Upper lobe of right lung (tissue), 1 donor: ENCODE measurements around the gene EYA2. TPM values are rescaled to one million over a fixed set of nuclear protein-coding genes. Genes with fewer than 3 reads are reported as not detected.

Source experiments
- ATAC-seq: fragments of 200-7000 bp; cut with Tn5 transposase; one replicate; pipeline ENCODE4 v1.9.1; 2020; ENCODE audit warnings: mild to moderate bottlenecking, moderate library complexity
- DNase-seq: peaks from one replicate; pipeline ENCODE4 v3.0.0-alpha.2; 2020
- H3K27ac ChIP-seq: fragments of 200-600 bp; one replicate; pipeline ENCODE4 v1.8.0; 2022
- H3K27me3 ChIP-seq: fragments of 200-600 bp; one replicate; pipeline ENCODE4 v1.8.0; 2022; ENCODE audit warnings: mild to moderate bottlenecking
- H3K36me3 ChIP-seq: fragments of 200-600 bp; one replicate; pipeline ENCODE4 v1.8.0; 2022
- H3K4me1 ChIP-seq: fragments of 200-600 bp; one replicate; pipeline ENCODE4 v1.8.0; 2022
- H3K4me3 ChIP-seq: fragments of 200-600 bp; one replicate; pipeline ENCODE4 v1.8.0; 2022; ENCODE audit warnings: mild to moderate bottlenecking
- H3K9me3 ChIP-seq: fragments of 200-600 bp; one replicate; pipeline ENCODE4 v1.8.0; 2022
- CTCF ChIP-seq: fragments of 200-600 bp; IDR thresholded peaks from one replicate; pipeline ENCODE4 v1.8.0; 2022; ENCODE audit warnings: antibody characterized with exemption
- intact Hi-C: fragments of 100-400 bp; cut with DNase I; formaldehyde crosslinking; loops from one replicate; pipeline ENCODE4 v1.11.0; 2022
- total RNA-seq: library from RNA; stranded (reverse); fragmentation: NEBNext Ultra II Directional; extraction: Animal tissue kit (Norgen Biotek cat#: 25700); gene quantifications from one replicate; pipeline ENCODE4 v1.2.1, GENCODE V29; 2021
- donor health status: DM: no; HTN: yes; CAD: no; lungs with severe emphysema.

EYA2 gene
- total RNA-seq, 1 donor from 2014 or later, result 1.8 TPM

DNA sequence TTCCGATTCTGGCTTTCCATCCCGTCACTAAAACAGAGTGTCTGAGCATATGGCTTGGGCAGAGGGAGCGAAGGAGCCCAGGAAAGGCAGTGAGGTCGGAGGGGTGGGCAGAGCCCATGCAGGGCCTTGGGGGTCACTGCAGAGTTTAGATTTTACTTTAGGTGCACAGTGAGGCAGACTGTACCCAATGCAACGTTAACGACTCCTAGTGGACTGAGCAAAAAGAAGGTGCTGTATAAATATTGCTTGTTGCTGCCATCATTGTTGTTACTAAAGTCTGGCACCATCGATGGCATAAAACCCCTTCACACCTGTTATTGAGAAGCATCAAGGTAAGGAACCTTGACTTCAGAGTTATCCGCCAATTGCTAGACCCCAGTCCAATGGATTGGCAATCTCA is 119.0 kb downstream of the EYA2 start:
- Histone ChIP-seq H3K9me3 (no peaks in the 10 kb centered on the region), H3K27me3 (peaks cover 6% of the 10 kb centered on the region), H3K4me1 (no peaks in the 10 kb centered on the region), H3K27ac (no peak overlapping the region), H3K36me3 (no peaks in the 10 kb centered on the region), H3K4me3 (no peak overlapping the region)
- ATAC-seq (no peak), DNase-seq (peak; percentile 9)
- intact Hi-C loops, result no loop called here
- TF ChIP-seq CTCF, result no peak

DNA sequence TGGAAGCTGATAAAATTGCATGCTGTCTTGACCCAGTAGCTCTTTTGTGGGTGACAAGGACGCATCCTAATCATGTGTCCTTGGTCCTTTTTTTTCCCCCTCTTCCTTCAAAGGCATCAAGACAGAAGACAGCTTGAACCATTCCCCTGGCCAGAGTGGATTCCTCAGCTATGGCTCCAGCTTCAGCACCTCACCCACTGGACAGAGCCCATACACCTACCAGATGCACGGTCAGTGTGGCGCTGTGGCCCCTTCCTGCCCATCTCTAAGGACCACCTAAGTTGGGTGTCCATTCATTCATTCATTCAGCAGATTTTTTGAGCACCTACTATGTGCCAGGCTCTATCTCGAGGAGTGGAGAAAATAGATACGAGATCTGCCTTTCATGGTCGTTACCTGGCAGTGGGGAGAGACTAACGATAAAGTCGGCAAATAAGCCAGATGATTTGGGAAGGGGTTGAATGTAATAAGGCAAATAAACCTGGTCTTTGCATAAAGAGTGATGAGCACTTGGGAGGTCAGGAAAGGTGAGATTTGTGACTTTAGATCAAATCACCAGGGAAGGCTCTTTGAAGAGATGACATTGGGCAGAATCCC is 121.5 kb downstream of the EYA2 start:
- no peak for ATAC-seq
- Histone ChIP-seq H3K36me3 (no peaks in the 10 kb centered on the region), H3K27me3 (peaks cover 2% of the 10 kb centered on the region), H3K27ac (no peak overlapping the region), H3K4me1 (peaks cover 7% of the 10 kb centered on the region), H3K4me3 (no peak overlapping the region), H3K9me3 (no peaks in the 10 kb centered on the region)
- intact Hi-C loops, result no loop called here
- TF ChIP-seq CTCF, result no peak
- DNase-seq, result peak; percentile 30

DNA sequence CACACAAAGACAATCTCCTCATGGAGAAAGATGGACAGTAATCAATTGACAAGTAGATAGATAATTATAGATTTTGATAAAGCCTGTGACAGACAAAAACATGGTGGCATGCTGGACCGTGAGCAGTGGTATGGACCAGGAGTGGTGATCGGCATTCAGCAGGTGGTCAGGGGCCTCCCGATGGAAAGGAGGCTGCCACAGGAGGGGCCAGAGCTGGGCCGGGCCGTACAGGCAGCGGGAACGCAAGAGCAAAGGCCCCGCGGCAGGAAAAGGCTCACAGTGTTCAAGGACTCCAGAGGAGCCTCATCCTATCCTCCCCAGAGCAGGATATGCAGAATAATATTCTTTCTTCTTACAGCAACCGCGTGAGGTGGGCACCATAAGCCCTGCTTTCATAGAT is 123.7 kb downstream of the EYA2 start:
- ATAC-seq (no peak), DNase-seq (no peak)
- H3K36me3 ChIP-seq, result no peaks in the 10 kb centered on the region
- TF ChIP-seq CTCF, result no peak
- H3K27ac ChIP-seq, result no peak overlapping the region
- intact Hi-C loops, result no loop called here
- H3K4me3 ChIP-seq, result no peak overlapping the region
- no peaks in the 10 kb centered on the region for H3K9me3 ChIP-seq
- H3K27me3 ChIP-seq, result no peaks in the 10 kb centered on the region
- peaks cover 7% of the 10 kb centered on the region for H3K4me1 ChIP-seq

DNA sequence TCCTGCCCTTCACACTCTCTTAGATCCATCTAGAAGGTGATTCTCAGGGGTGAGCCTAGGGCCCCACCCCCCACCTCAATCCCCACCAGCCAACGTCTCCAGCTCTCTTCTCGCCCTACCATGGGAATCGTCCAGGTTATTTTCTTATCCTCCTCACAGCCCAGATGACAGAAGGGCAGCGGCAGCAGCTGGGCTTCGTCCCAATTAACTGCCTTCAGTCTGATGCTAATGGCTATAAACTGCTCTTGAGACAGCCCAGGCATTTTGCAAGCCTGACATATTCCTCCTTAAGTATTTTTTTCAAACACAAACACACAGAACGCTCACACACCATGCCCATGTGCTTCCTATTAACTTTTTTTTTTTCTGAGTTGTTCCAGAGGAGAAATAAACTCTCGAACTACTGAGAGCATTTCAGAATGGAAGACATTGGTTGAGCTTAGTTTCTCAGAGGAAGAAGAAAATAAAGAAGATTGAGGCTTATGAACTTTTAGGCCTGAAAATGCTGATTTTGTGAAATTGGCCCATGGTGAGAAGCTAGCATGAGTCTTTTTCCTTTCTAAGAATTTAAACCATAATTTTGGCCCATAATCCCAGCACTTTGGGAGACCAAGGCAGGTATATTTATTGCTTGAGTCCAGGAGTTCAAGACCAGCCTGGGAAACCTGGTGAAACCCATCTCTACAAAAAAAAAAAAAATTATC is 124.6 kb downstream of the EYA2 start:
- no peak overlapping the region for H3K4me3 ChIP-seq
- no peak overlapping the region for H3K27ac ChIP-seq
- no peaks in the 10 kb centered on the region for H3K9me3 ChIP-seq
- H3K36me3 ChIP-seq, result no peaks in the 10 kb centered on the region
- DNase-seq (no peak), ATAC-seq (peak; percentile 47)
- no peak for TF ChIP-seq CTCF
- H3K4me1 ChIP-seq, result peaks cover 7% of the 10 kb centered on the region
- H3K27me3 ChIP-seq, result no peaks in the 10 kb centered on the region
- intact Hi-C loops, result no loop called here

DNA sequence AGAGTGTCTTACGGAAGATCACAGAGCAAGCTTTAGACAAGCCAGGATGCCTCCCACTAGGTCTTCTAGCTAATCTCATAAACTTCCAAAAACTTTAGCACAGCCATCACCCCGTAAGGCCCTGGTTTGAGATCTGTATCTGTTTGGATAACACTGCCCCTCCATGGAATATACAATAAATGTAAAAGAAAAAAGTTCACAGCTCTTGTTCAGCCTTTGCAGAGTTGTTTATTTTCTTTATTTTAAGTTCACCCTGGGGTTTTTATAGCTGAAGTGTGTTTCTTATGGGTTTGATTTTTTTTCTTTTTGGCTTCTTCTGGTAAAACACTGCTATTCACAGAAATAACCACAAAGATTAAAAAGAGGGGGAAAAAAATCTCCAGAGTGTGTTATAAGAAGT is 125.6 kb downstream of the EYA2 start:
- intact Hi-C loops, result no loop called here
- no peak overlapping the region for H3K27ac ChIP-seq
- no peak for TF ChIP-seq CTCF
- no peaks in the 10 kb centered on the region for H3K36me3 ChIP-seq
- no peak overlapping the region for H3K4me3 ChIP-seq
- no peaks in the 10 kb centered on the region for H3K27me3 ChIP-seq
- peaks cover 7% of the 10 kb centered on the region for H3K4me1 ChIP-seq
- no peaks in the 10 kb centered on the region for H3K9me3 ChIP-seq
- DNase-seq, result no peak
- no peak for ATAC-seq
